Mammary epithelial cell (primary cell): Measurements from ENCODE around the gene PIK3C2G.

ENCODE experiments used
- EZH2 ChIP-seq: IDR thresholded peaks from 2 replicates; pipeline ENCODE4 v1.6.1; 2012; ENCODE audit warnings: low read length, inconsistent platforms, borderline replicate concordance
- TF ChIP-seq, protein P1 (sequence below), 2 donors: IDR thresholded peaks in 1 of 2; conservative IDR thresholded peaks in 1 of 2; 2 replicates each; pipeline ENCODE4 v1.5.1; 2011 to 2012; ENCODE audit warnings: inconsistent platforms in 2 of 2, low read length in 2 of 2, mild to moderate bottlenecking in 2 of 2, control low read depth in 1 of 2, low read depth in 1 of 2; ENCODE audit not compliant: insufficient read depth in 1 of 2; ENCODE audit errors: extremely low read depth in 1 of 2

DNA sequence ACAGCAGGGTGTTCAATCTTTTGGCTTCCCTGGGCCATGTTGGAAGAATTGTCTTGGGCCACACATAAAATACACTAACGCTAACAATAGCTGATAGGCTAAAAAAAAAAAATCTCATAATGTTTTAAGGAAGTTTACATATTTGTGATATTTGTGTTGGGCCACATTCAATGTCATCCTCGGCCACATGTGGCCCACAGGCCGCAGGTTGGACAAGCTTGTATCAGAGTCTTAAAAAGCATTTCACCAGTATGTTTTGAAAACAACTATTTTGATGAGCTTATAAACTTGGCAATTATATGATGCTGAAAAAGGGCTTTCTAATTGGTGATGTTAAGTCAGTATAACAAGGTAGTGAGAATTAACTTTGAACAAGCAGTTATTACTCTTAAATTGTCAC is 78.9 kb downstream of the PIK3C2G start:
- TF ChIP-seq, protein P1, sequence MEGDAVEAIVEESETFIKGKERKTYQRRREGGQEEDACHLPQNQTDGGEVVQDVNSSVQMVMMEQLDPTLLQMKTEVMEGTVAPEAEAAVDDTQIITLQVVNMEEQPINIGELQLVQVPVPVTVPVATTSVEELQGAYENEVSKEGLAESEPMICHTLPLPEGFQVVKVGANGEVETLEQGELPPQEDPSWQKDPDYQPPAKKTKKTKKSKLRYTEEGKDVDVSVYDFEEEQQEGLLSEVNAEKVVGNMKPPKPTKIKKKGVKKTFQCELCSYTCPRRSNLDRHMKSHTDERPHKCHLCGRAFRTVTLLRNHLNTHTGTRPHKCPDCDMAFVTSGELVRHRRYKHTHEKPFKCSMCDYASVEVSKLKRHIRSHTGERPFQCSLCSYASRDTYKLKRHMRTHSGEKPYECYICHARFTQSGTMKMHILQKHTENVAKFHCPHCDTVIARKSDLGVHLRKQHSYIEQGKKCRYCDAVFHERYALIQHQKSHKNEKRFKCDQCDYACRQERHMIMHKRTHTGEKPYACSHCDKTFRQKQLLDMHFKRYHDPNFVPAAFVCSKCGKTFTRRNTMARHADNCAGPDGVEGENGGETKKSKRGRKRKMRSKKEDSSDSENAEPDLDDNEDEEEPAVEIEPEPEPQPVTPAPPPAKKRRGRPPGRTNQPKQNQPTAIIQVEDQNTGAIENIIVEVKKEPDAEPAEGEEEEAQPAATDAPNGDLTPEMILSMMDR (conservative IDR thresholded peaks at IDR 0.05 in 1 of 2, IDR thresholded peaks at IDR 0.05 in 1 of 2; ENCODE audit: extremely low read depth in 1 of 2, insufficient read depth in 1 of 2, low read depth in 1 of 2, low read length in 2 of 2): no peak
- TF ChIP-seq EZH2: no peak
